NK-92 treated with Interleukin-12 subunit alpha and Interleukin-12 subunit beta, amount 100 ng/mL, for 24 hours (cell line): Measurements from ENCODE around the gene DDX51.
"Not testable (repeated sequence)": the region's sequence is repeated elsewhere in the genome, so short reads cannot be mapped to it uniquely, and the experiment has no call there.

Experiments used
- DNase-seq: peaks from one replicate; lab custom pipeline; 2025; lab: John Stamatoyannopoulos, UW

The DDX51 gene

DNA sequence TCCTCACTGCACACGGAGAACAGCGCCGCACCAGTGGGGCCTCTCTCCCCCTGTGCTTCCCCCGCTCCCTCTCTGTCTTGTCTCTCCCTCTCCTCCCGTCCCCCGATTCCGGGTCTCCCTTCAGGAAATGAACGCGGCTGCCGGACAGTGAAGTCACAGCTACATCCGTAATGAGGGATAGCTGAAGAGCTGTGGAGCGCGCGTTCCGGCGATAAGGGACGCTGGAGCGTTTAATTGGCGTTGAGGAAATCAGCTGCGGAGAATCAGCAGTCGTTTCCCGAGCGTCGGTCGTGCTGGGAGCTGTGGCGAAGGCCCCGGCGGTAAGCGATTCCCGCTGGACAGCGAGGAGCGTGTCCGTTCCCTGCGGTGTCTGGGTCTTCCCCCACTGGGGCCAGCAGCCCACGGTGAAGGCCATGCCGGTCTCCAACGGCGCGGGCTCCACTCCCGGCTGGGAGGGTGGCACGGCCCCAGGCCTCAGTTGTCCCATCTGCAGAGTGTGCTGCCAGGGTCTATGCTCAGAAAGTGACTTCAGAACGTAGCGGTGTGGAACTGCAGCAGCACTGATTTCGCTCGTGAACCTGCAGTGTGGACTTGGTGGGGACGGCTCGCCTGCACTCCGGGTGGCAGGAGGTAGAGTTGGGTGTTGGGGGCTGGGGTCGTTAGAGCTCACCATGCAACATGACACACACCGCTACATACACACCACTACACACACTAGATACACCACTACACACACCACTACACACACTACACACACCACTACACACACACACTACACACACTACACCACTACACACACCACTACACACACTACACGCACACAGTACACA, 11.0 kb upstream of the DDX51 start:
- no peak for DNase-seq

DNA sequence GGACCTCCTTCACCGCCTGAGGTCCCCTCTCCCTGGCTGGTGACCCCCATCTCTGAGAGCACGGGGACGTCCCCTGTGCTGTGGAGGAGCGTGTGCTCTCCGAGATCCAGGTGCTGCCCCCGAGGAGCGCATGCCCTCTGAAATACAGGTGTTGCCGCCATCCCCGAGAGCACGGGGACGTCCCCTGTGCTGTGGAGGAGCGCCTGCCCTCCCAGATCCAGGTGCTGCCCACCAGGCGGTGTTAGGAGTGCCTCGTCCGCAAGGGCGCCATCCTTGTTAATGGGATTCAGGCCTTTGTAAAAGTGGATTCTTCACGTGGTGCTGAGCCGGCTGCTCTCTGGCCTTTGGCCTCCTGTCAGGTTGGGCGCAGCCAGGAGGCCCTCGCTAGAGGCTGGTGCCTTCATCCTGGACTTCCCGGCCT, 10.2 kb upstream of the DDX51 start:
- no peak for DNase-seq

DNA sequence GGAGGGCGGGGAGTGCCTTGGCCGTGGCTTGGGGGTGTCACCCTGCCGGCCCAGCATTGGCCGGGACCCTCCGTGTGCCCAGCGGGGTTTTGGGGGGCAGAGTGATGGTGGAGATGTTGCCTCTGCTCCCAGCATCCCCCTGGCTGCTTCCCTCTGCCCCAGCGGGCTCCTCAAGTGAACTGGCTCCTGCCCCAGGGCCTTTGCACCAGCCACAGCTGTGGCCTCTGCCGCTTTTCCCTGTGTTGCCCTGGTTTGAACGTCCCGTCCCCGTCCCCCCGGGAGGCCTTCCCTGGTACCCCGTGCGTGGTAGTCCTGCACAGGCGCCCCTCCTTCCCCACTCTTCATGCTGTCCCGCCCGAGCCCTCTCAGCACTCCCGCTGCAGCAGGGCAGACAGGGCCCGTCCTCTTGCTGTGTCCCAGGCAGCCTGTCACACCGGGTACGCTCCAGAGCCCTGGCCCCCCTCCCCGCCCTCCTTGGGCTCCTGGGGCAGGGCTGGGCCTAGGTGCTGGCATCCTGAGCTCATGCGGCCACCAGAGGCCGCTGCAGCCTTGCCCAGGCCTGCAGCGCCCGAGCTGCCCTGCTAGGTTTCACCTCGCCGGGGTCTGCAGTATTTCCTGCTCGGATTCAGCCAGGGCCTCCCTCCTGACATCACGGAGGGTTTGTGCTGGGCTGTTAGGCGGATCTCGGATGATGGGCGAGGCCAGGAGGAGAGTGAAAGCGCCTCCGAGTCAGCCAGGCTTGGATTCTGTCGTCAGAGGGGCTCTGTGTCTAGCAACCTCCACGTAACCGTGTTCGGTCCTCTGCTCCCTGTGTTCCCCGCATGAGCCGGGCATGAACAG, 9.6 kb upstream of the DDX51 start:
- no peak for DNase-seq

DNA sequence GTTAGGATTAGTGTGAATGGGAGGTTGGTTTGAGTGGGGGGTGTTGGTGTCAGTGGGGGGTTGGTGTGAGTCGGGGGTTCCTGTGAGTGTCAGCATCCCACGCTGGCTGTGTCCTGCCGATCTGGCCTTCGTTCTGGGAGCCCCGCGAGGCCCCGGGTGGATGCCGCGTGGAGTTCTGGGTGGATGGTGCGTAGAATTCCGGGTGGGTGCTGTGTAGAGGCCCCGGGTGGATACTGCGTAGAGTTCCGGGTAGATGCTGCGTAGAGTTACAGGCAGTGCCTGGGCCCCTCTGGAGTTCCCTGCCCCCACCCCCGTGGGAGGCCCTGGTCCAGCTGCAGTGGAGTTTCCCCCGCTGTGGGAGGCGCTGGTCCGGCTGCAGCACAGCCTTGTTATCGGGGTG, 8.8 kb upstream of the DDX51 start:
- no peak for DNase-seq

DNA sequence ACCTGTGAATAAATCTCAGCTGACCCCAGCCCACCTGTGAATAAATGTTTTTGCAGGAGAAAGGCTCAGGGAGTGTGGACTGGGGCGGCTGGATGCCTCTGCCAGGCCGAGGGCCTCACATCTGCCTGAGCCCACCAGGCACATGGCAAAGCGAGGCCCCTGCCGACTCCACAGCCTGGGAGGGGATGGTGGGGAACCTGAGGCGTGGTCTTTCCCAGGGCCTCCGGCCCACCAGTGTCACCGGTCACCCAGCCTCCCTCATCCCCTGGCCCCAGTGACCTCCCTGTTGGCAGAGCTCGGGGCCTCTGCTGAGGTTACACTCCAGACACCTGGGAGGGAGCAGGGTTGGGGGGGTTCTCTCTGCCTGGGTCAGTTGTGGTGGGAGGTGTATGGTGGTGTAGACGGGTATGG, 8.3 kb upstream of the DDX51 start:
- DNase-seq = no peak

DNA sequence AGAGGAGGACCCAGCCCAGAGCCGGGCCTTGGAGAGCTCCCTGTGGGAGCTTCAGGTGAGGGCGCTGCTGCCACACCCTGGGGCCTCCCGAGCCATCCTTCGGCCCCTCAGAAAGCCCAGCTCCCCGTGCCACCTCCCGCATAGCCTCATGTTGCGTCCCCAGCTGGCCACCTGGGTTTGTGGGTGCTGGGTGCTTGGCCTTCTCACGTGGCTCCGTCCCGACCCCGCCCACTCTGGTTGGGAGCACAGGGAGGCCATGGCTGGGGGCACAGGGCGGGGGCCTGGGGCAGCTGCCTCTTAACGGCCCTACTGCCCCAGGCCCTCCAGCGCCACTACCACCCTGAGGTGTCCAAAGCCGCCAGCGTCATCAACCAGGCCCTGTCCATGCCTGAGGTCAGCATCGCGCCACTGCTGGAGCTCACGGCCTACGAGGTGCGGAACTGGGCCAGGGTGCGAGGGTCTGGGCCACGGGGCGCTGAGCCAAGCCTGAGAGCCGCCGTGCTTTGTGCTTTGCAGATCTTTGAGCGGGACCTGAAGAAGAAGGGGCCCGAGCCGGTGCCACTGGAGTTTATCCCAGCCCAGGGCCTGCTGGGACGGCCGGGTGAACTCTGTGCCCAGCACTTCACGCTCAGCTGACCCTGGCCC, 7.8 kb upstream of the DDX51 start:
- DNase-seq = no peak

DNA sequence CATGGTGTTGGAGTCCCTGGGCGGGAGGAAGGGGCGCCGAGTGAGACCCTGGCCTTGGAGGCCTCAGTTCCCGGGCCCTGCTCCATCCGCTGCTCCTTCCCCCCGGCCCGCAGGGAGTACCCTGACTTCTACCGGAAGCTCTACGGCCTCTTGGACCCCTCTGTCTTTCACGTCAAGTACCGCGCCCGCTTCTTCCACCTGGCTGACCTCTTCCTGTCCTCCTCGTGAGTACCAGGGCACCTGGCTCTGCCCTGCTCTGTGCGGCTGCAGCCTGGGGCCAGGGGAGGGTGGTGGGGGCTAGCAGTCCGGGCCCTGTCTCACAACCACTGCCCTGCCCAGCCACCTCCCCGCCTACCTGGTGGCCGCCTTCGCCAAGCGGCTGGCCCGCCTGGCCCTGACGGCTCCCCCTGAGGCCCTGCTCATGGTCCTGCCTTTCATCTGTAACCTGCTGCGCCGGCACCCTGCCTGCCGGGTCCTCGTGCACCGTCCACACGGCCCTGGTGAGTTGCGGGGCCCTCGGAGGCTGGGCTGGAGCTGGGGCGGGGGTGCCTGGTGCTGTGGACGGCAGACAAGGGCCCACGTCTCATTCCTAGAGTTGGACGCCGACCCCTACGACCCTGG, 7.1 kb upstream of the DDX51 start:
- DNase-seq = no peak

DNA sequence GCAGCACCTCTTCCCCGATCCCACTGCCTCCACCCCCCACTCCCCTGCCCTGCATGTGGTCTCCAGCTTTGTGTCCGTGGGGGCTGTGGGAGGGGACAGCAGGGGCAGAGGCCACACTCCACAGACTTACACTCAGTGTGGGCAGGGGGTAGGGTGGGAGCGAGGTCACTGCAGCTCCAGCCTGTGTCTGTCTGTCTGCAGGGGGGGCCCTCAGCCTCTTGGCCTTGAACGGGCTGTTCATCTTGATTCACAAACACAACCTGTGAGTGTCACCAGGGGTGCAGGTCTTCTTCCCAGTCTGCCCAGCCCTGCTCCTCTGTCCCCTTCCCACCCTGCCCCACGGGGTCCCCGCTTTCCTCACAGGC, 6.6 kb upstream of the DDX51 start:
- DNase-seq = no peak

DNA sequence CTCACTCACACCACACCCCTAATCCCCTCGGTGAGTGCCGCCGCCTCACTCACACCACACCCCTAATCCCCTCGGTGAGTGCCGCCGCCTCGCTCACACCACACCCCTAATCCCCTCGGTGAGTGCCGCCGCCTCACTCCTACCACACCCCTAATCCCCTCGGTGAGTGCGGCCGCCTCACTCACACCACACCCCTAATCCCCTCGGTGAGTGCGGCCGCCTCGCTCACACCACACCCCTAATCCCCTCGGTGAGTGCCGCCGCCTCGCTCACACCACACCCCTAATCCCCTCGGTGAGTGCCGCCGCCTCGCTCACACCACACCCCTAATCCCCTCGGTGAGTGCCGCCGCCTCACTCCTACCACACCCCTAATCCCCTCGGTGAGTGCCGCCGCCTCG, 5.4 kb upstream of the DDX51 start:
- DNase-seq = not testable (repeated sequence)

DNA sequence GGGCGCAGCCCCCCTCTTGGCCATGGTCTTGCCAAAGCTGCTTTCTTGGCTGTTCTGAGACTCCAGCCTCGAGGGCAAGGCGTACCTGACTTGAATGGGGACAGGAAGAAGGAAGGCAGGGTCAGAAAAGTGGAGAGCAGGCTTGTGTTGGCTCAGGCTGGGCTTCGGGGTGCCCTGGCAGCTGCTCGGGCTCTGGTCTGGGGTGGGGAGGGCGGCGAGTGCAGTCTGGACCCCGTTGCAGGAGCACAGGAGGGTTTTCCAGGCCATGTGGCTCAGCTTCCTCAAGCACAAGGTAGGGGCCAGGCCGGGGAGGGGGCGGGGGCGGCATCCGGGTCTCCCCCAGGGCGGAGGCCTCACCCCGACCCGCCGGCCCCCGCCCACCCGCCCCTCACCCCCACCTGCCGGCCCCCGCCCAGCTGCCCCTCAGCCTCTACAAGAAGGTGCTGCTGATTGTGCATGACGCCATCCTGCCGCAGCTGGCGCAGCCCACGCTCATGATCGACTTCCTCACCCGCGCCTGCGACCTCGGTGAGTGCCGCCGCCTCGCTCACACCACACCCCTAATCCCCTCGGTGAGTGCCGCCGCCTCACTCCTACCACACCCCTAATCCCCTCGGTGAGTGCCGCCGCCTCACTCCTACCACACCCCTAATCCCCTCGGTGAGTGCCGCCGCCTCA, 4.4 kb upstream of the DDX51 start:
- DNase-seq = no peak

DNA sequence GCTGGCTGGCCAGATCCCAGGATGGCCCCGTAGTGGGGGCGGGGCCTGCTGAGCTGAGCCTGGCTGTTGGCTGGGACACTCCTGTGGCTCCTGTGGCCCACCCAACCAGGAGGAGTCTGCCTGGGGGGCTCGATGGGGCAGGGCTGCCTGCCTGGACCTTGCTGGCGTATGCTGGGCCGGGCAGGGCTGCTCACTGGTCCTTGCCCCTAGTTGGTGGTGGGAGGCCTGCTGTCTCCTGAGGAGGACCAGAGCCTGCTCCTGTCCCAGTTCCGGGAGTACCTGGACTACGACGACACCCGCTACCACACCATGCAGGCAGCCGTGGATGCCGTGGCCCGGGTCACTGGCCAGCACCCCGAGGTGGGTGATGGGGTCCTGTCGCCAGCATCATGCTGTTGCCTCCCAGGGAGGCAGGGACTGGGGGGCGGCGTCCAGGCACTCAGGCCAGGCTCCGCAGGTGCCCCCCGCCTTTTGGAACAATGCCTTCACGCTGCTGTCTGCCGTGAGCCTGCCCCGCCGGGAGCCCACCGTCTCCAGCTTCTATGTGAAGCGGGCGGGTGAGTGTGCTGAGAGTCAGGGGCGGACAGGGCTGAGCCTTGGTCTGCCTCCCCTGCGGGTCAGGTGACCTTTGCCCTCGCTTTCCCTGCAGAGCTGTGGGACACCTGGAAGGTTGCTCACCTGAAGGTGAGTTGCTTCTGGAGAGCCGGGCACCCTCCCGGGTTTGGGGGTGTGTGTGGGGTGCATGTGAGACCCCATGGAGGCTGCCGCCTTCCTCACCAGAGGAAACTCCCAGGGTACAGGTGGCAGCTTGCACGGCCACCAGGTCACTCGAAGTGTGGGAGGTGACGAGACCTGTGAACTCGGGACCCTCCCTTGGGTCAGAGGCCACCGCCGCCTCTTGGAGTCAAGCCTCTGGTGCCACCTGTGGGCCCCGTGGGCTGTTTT, 3.6 kb upstream of the DDX51 start:
- DNase-seq = no peak

DNA sequence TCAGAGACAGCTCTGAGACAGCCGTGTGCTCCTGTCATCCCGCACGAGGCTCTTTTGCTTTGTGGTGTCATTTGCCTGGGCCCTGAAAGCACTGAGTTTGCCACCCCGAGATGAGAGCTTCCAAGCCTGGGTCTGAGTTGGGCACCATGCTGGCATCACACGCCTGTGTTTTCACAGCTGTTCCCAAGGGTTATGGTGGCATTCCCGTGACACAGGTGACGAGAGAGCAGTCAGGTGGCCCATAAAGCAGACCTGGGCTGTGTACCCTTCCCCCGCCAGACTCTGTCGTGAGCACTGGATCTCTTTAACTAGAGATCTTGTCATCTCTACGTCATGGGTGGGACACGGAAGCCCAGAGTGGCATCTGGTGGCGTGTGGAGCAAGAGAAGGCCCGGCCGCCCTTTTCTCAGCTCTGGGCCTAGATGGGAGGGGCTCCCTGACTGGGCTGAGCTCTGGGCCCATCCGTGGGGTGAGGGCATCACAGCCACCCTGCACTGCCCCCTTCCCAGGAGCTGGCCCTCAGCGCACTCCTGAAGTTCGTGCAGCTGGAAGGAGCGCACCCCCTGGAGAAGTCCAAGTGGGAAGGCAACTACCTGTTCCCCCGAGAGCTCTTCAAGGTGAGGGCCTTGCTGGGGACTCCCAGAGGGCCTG, 2.8 kb upstream of the DDX51 start:
- no peak for DNase-seq

DNA sequence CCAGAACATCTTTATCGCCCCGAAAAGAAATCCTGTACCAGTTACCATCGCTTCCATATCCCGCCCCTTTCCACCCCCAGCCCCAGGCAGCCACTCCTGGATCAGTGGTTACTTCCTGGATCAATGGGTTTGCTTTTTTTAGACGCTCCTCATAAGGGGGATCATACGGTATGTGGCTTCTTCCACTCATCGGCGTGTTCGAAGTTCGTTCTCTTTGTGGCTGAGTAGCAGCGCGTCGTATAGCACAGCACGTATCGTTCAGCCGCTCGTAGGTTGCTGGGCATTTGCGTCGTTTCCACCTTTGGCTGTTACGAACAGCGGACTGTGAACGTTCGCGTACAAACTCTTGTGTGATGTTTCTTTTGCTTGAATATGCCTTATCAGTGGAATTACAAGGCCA, 2.0 kb upstream of the DDX51 start:
- no peak for DNase-seq

DNA sequence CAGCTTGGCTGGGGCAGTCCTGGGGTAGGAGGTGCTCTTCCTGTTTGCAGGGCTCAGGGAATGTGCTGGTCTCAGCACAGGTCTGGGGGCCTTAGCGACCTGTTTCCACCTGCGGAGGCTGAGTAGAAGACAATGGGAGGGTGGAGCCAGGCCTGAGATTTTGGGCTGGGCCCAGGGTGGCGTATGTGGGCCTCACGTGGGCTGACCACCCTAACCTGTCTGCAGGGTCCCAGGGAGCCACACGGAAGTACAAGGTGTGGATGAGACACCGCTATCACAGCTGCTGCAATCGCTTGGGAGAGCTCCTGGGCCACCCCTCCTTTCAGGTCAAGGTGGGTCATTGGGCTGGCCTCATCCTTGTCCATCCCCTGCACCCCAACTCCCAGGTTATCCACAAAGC, 1.2 kb upstream of the DDX51 start:
- no peak for DNase-seq

DNA sequence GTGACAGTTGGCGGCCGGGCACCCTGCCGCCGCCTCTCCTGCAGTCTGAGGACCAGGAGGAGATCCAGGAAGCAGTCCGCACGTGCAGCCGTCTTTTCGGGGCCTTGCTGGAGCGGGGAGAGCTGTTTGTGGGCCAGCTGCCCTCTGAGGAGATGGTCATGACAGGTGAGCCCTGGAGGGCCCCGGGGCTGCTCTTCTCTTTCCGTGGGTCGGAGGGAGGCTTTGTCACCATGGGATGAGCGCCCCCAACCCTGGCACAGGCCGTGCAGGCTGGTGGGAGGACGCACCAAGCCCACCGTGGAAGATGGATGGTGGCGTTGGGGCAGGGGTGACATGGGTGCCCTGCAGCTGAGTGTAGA, 670 bp upstream of the DDX51 start:
- no peak for DNase-seq

DNA sequence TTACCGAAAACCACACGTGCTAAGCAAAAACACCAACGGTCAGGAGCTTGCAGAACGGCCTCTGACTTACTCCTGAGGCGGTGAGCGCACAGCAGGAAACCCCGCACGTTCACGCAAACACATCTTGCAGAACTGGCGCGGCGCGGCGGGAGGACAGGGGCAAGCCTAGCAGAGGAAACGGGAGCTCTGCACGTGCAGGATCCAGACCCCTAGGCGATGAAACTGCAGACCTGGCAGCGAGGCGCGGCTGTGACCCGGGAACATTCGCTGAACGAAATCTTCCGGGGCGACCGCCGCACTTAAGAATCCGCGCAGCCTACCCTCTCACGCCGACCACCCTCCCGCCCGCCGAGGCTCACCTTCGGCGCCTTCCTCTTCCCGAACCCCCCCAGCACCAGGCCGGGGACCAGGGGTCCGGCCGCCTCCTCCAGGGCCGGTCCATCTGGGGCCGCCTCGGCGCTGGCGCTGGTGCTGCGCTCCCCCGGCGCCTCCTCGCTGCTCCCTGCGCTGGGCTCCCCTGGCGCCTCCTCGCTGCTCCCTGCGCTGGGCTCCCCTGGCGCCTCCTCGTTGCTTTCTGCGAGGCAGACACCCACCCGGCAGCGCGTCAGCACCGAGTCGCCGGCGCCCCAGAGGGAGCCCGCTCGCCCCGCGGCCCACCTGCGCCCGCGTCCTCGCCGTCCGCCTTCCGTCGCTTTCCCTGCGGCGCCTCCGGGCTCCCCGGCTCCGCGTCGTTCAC, 615 bp downstream of the DDX51 start:
- DNase-seq = no peak

DNA sequence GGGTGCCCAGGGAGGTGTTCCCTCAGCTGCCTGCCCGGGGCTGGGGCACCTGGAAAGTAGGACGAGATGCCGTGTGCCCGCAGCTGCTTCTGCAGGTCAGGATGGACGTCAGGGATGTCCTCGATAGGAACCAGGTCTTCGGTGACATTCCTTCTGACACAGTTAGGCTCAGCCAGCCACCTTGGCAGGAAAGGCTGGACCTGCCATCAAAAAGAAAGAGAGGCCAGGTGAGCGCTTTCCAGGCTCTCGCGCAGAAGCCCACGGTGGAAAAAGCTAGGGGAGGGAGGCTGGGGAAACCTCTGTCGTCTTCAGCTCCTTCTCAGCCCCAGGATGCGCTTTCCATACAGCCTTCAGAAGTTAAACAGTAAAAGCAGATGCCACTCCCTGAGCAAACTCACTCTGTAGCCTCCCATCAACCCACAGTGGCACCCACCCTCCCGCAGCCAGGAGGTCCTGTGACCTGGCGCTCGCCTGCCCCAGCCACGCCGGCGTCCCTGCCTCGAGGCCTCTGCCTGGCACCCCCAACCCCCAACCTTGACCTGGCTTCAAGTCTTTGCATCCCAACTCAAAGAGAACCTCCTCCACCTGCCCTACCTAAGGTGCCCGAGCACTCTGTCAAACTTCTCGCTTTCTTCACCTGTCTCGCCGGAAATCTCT, 1.3 kb downstream of the DDX51 start:
- no peak for DNase-seq

DNA sequence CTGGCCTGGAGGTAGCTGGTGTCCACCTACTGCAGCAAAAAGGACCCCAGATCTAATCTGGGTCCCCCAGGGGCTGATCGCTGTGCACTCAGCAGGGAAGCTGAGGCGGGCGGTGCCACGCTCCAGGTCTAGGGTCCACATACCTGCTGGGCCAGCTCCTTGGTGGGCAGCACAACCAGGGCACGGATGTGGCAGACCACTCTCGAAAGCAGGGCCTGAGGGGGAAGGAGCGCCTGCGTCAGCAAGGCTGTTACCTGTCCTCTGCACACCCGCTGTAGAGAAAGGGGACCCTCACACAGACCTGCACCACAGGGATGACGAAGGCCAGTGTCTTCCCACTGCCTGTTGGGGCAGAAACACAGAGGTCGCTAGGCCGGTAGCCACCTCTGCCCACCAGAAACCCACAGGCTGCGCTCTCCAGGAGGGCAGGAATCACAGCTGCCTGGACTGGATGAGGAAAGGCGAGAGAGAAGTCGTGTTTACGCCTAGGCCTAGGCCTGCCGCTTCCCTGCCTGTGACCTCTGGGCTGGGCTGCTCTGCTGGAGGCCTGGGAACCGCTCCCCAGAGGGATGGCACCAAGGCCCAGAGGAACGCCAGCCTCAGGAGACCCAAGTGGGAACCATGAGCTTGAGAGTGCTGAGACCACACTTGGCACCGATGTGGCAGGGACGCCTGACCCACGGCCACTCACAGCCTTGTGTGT, 2.0 kb downstream of the DDX51 start:
- no peak for DNase-seq
